ENCODE results near the gene GCDH.
A peak's percentile ranks its signal among the peaks of the same experiment; 100 is the strongest.
"Not testable (repeated sequence)": the region's sequence is repeated elsewhere in the genome, so short reads cannot be mapped to it uniquely, and the experiment has no call there.

Gene GCDH

DNA sequence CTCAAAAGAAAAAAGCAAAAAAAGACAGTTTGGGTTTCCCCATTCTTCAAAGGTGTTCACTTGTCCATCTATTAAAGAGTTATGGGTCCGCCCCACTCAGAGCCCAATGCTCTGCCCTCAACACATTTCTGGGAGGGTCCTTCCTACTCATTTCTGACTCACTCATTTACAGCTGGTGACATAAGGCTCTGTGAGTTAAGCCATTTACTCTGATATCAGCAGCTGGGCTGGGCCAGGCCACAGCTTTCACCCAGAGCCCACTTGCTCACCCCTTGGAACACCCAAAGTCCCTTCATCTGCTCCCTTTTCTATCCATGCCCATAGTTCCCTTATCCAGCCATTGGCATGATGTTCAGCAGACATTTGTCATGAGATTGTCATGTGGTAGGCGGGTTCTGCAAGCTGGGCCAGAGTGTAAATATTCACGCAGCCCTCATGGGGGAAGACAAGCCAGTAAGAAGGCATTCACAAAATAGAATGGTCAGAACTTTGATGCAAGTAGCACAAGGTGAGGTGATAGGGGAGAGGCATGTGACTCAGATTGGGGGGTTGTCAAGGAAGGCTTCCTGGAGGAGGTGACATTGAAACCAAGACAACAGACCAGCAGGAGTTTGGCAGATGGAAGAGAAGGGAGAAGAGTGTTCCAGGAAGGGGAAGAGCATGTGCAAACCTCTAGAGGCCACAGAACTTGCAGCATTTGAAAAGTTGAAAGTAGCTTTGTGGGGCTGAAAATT lies 46.8 kb upstream of the GCDH start:
- no peak overlapping the region for H3K4me3 ChIP-seq (replicated peaks; ENCODE audit: insufficient read depth, low read length)
- TF ChIP-seq SPI1 (IDR thresholded peaks at IDR 0.05; ENCODE audit: borderline replicate concordance, low read depth) (no peak), GABPA (IDR thresholded peaks at IDR 0.05; ENCODE audit: low read depth) (no peak)
- TF ChIP-seq, protein P1, sequence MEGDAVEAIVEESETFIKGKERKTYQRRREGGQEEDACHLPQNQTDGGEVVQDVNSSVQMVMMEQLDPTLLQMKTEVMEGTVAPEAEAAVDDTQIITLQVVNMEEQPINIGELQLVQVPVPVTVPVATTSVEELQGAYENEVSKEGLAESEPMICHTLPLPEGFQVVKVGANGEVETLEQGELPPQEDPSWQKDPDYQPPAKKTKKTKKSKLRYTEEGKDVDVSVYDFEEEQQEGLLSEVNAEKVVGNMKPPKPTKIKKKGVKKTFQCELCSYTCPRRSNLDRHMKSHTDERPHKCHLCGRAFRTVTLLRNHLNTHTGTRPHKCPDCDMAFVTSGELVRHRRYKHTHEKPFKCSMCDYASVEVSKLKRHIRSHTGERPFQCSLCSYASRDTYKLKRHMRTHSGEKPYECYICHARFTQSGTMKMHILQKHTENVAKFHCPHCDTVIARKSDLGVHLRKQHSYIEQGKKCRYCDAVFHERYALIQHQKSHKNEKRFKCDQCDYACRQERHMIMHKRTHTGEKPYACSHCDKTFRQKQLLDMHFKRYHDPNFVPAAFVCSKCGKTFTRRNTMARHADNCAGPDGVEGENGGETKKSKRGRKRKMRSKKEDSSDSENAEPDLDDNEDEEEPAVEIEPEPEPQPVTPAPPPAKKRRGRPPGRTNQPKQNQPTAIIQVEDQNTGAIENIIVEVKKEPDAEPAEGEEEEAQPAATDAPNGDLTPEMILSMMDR (IDR thresholded peaks at IDR 0.05; ENCODE audit: insufficient read depth, low read length): no peak
- peaks cover 28% of the 10 kb centered on the region for H3K27me3 ChIP-seq (ENCODE audit: insufficient read depth, poor library complexity, severe bottlenecking)
- no peak overlapping the region for H3K27ac ChIP-seq (replicated peaks)
- DNase-seq (ENCODE audit: low read depth in 1 of 2, low spot score in 1 of 2): no peak

DNA sequence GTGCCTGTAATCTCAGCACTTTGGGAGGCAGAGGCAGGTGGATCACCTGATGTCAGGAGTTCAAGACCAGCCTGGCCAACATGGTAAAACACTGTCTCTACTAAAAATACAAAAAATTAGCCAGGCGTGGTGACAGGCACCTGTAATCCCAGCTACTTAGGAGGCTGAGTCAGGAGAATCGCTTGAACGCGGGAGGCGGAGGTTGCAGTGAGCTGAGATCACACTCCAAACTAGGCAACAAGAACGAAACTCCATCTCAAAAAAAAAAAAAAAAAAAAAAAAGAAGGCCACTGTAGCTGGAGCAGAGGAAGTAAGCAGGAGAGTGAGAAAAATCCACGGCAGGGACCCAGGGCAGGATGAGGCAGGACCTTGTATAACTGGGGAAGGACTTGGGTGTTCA lies 44.3 kb upstream of the GCDH start:
- not testable (repeated sequence) for H3K27me3 ChIP-seq (ENCODE audit: insufficient read depth, poor library complexity, severe bottlenecking); DNase-seq (ENCODE audit: low read depth in 1 of 2, low spot score in 1 of 2); H3K4me3 ChIP-seq (replicated peaks; ENCODE audit: insufficient read depth, low read length); H3K27ac ChIP-seq (replicated peaks)

DNA sequence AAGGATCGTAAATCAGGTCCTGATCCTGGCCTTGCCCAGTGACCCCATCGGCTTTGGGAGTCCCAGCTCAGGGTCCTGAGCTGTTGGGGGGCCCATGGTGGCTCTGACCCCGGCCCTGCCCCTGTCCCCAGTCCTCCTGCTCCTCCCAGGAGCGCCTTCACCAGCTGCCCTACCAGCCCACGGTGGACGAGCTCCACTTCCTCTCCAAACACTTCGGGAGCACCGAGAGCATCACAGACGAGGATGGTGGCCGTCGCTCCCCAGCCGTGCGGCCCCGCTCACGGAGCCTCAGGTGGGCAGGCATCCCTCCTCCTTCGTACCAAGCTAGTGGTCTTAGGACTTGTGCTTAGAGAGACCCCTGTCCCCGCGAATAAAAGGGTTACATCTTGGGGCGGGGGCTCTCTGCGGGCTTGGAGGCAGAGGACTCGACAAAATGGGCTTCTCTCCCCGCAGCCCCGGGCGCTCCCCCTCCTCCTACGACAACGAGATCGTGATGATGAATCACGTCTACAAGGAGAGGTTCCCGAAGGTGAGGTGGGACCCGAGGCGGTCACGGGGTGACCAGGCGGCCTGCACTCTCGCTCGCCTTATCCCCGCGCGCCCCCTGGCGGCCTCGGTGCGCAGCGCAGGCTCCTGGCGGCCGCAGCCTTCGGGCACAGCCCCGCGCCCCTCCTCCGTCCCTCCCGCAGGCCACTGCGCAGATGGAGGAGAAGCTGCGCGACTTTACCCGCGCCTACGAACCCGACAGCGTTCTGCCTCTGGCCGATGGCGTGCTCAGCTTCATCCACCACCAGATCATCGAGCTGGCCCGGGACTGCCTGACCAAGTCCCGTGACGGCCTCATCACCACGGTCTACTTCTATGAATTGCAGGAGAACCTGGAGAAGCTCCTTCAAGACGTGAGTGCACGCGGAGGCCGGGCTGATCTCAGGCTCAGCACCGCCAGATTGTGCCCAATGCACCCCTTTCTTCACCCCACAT lies 43.5 kb upstream of the GCDH start:
- no peak overlapping the region for H3K27ac ChIP-seq (replicated peaks)
- no peak overlapping the region for H3K4me3 ChIP-seq (replicated peaks; ENCODE audit: insufficient read depth, low read length)
- TF ChIP-seq, protein P1 (IDR thresholded peaks at IDR 0.05; ENCODE audit: insufficient read depth, low read length): peak; percentile 91
- TF ChIP-seq REST (IDR thresholded peaks at IDR 0.05; ENCODE audit: insufficient replicate concordance, low read depth) (no peak), SPI1 (IDR thresholded peaks at IDR 0.05; ENCODE audit: borderline replicate concordance, low read depth) (peak; percentile 66; the same call in 1 of the 2 replicates), POLR2AphosphoS5 (IDR thresholded peaks at IDR 0.05; ENCODE audit: low read depth) (no peak), GABPA (IDR thresholded peaks at IDR 0.05; ENCODE audit: low read depth) (no peak)
- peak; percentile 64 to 77 for DNase-seq (ENCODE audit: low read depth in 1 of 2, low spot score in 1 of 2)
- H3K27me3 ChIP-seq (ENCODE audit: insufficient read depth, poor library complexity, severe bottlenecking): peaks cover 2% of the 10 kb centered on the region

GRCh38 chr19:12856653-12857052 lies 34.3 kb upstream of the GCDH start:
- H3K4me3 ChIP-seq (replicated peaks; ENCODE audit: insufficient read depth, low read length): no peak overlapping the region
- no peak overlapping the region for H3K27ac ChIP-seq (replicated peaks)
- no peak for TF ChIP-seq REST (IDR thresholded peaks at IDR 0.05; ENCODE audit: insufficient replicate concordance, low read depth)
- no peak for TF ChIP-seq SPI1 (IDR thresholded peaks at IDR 0.05; ENCODE audit: borderline replicate concordance, low read depth)
- no peak for TF ChIP-seq GABPA (IDR thresholded peaks at IDR 0.05; ENCODE audit: low read depth)
- TF ChIP-seq, protein P1 (IDR thresholded peaks at IDR 0.05; ENCODE audit: insufficient read depth, low read length): no peak
- TF ChIP-seq POLR2AphosphoS5 (IDR thresholded peaks at IDR 0.05; ENCODE audit: low read depth): no peak
- no peaks in the 10 kb centered on the region for H3K27me3 ChIP-seq (ENCODE audit: insufficient read depth, poor library complexity, severe bottlenecking)
- DNase-seq (ENCODE audit: low read depth in 1 of 2, low spot score in 1 of 2): no peak
